Ammon's horn (tissue), 1 donor: Measurements from ENCODE around the gene LANCL1.

ENCODE experiments used
- DNase-seq: peaks from one replicate; pipeline ENCODE4 v3.0.0-alpha.2; 2016; ENCODE audit warnings: low spot score

LANCL1 gene, protein sequence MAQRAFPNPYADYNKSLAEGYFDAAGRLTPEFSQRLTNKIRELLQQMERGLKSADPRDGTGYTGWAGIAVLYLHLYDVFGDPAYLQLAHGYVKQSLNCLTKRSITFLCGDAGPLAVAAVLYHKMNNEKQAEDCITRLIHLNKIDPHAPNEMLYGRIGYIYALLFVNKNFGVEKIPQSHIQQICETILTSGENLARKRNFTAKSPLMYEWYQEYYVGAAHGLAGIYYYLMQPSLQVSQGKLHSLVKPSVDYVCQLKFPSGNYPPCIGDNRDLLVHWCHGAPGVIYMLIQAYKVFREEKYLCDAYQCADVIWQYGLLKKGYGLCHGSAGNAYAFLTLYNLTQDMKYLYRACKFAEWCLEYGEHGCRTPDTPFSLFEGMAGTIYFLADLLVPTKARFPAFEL

DNA sequence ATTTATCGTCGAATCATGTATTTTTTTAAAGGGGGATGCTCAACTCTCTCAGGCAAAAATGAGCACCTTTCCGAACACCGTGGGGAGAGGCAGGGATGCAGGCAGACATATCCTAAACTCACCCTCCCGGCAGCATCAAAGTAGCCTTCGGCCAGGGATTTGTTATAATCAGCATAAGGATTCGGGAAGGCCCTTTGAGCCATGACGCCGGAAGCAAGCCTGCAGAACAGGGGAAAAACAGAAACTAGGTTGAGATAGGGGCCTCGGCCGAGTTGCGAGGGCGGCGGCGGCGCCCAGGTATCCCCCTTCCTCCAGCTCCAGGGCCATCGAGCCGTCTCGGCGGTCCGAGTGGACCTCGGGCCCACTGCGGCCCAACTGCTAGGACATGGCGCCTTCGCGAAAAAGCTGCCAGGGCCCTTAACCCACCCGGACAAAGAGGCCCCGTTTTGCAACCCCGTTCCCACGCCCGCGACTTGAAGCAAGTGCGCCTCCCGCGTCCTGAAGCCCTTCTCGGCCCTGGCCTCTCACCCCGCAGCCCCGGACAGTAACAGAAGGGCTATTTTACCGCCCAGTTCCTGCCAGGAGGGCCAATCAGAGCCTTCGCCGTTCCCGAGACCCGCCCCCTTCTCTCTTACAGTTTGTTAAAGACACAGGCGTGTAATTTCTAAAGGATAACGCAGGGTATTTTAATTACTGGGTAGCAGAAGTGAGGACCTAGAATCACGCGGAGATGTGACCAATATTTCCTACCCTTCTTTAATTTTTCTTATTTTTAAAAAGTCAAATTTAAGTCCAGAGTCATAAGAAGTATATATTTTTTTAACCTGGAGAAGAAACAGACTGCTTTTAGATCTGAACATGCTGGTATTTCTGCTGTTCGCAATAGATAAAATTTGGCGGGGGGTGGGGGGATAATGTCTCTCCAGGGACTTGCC, at the start of gene LANCL1:
Gene LANCL1 (minus strand): TSS at position 566 of the 935 bp plus-strand sequence. CDS start 363 bp downstream, at position 203.
- DNase-seq = peak; percentile 98

- no peak for DNase-seq
Measured at GRCh38 chr2:210524533-210524932, 48.0 kb upstream of the LANCL1 start.

- no peak for DNase-seq
Measured at GRCh38 chr2:210523650-210524289, 47.2 kb upstream of the LANCL1 start.

DNA sequence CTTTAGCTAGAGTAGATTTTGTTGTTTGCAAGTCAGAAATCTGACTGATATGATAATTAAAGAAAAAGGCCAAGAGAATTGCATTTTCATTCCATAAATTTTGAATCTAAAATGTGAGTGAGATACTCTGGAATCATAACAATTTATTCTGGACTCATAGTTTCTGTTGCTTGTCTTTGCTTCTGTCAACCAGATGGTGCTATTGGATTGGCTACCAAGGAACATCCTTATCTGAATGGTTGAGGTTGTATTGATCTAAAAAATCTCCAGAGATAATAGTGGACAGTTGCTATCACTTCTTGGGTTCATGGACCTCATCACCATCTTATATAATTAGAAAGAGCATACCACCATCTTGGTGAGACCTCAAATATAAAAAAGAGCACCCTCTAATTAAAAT, 45.8 kb upstream of the LANCL1 start:
- no peak for DNase-seq

DNA sequence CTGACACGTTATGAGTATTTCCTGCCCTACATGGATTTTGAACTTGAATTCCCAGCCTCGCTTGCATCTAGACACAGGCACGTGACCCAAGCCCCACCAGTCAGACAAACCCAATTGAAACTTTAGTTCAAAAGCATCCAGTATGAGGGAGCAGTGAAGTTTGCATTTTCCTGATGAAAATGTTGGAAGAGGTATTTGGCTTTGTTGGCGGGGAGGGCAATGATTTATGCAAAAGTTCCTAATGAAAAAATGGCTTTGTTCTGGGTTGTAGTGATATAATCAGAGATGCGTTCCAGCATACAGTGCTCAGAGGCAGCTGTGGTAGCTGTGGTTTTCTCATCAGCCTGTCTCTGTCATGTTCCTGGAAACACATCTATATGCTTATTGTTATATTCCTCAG, 43.0 kb upstream of the LANCL1 start:
- DNase-seq = peak; percentile 54

DNA sequence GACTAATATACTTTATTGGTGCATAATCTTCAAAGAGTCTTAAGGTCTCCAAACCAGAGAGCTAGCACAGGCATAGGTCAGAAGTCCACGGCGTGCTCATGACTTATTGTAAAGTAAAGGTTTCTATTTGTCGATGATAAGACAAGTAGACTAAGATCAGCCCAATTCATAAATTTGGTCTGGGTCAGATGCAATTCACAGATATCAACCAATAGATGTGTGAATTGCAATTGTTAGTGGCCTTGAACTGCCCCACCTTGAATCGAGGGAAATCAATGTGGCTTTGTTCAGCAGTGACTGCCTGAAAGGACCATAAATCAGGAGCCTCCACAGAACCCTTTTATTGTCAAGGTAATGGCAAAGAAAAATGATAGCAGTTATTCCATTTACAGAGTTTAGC, 40.7 kb upstream of the LANCL1 start:
- no peak for DNase-seq

DNA sequence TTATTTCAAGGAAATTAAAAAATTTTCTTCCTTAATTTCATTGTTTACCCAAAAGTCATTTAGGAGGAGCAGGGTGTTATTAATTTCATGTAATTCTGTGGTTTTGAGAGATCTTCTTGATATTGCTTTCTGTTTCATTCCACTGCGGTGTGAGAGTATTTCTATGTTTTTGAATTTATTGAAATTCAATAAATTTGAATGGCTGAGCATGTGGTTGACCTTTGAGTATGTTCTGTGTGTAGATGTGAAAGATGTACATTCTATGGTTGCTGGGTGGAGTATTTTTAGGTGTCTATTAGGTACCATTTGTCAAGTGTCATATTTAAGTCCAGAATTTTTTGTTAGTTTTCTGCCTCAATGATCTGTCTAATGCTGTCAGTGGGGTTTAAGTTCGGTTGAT, 39.4 kb upstream of the LANCL1 start:
- no peak for DNase-seq

GRCh38 chr2:210503725-210504191, 27.2 kb upstream of the LANCL1 start:
- peak; percentile 96 for DNase-seq

GRCh38 chr2:210503001-210503623, 26.6 kb upstream of the LANCL1 start:
- DNase-seq = peak; percentile 85

DNA sequence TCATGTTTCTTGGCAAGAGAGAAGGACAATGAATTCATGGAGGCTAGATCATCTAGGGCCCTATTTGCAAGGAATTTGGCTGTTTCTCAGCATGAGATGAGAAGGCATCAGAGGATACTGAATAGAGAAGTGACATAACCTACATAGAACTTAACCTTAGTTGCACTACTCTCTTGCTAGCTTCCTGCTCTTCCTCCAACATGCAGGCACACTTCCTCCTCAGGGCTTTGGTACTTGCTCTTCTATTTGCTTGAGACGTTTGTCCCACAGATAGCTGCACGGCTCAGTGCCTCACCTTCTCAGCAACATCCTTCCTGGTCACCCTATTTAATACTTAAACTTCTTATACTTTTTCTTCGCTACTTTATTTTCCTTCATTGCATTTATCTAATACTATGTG, 20.0 kb upstream of the LANCL1 start:
- DNase-seq = no peak

GRCh38 chr2:210493528-210493927, 17.0 kb upstream of the LANCL1 start:
- DNase-seq = no peak

DNA sequence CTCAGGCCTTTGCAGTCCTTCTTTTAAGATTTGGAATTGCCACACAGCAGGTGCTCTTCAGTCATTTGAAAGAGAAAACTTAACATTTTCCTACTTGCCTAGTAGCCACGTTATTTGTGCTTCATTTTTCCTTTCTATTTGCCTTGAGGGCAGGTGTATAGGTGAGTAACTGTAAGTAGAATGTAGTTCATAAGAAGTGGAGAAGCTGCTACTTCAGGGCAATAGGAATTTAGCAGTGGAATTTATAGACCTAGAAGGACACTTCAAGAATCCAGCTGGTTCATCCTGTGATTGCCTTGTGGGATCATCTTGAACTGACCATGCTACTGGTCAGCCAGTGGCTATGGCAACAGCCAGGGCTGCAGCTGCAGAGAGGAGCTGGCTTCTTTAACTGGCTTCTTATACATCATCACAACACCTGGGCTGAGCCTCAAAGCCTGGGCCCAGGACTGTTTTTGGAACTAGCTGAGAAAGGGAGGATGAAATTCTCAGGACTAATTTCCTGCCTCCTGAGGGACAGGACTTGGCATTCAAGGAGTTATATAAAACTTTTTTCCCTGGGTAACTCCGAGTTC, 5.1 kb upstream of the LANCL1 start:
- no peak for DNase-seq

DNA sequence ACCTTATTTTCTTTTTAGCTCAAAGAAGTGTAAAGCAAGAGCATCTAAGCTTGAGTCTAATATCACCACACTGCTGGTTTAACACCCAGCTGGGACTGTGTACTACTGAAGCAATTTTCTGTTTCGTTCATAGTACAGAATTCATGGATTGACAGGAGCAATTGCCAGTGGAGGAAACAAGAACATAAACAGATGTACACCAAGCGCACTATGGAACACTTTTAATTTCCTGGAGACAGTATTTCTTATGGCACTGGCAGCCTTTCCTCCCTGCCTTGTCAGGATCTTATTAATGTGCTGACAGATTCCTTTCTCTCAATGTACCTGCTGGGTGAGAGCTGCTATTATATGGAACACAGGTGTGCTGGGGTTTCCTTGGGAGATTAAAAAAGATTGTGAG, 4.2 kb upstream of the LANCL1 start:
- no peak for DNase-seq

DNA sequence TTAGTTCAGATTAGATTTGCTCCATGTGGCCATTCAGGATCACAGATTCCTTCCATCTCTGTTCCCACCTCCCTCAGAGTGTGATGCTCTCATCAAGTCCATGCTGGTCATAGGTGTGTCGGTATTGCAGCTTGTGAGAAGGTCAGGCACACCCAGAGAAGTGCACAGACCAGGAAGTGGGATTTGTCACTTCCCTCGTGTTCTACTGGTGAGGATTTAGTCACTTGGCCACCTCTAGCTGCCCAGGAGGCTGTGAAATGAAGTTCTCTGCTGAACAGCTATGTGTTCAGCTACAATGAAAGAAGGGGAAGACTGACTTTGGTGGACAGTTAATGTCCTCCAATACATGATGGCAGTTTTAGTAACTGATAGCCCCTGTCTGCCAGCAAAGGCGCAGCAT, 3.5 kb upstream of the LANCL1 start:
- DNase-seq = no peak

DNA sequence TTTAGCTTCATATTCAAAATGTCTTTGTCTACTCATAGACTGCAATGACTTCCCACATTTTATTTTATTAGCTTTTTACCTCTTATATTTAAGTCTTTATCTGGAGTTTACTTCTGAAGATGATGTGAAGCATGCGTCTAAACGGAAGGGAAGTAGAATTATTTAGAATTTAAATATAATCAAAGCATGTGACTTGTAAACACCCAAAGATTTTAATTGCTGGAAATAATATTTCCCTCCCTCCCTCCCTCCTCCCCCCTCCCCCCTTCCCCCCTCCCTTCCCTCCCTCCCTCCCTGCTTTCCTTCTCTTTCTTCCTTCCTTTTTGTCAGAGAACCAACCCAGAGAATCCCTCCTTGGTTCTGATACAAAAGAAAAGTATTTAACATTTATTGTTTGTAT, 2.1 kb upstream of the LANCL1 start:
- no peak for DNase-seq

DNA sequence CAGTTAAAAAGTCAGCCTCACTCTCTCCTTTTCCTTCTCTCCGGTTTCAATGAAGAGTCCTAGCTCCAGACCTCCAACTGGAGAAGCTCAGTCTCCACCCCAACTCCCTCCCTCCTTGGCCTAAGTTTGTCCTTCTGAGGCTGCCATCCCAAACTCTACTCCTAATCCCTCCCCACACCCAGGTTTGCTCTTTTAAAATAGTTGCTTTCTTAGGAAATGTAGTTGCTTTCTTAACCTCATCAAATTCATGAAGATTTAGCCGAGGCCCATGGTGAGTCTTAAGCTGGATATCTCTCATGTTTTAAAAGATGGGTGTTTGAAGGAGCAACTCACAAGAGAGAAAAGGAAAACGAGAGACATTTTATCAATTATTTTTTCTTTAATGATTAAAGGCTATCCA, 937 bp upstream of the LANCL1 start:
- no peak for DNase-seq

- DNase-seq = no peak
Measured at GRCh38 chr2:210475706-210476105, 853 bp downstream of the LANCL1 start.

DNA sequence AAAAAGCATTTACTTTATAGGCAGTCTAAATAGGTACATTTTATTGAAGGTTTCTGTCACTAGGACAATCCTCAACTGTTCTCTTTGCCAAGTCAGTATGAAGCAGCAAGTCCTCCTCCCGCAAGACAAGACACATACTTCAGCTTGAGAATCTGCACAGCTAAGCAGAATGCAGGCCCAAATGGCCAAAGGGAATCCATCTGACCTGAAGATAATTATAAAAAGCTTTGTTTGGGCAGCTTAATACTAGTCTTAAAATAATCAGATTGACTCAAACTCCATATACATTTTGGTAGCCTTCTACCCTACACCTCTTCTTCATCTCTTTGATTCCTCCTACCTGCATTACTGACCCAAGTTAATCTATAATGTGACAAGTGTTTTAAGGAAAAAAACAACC, 1.8 kb downstream of the LANCL1 start:
- DNase-seq = no peak

GRCh38 chr2:210461401-210461800, 15.2 kb downstream of the LANCL1 start:
- DNase-seq = no peak

DNA sequence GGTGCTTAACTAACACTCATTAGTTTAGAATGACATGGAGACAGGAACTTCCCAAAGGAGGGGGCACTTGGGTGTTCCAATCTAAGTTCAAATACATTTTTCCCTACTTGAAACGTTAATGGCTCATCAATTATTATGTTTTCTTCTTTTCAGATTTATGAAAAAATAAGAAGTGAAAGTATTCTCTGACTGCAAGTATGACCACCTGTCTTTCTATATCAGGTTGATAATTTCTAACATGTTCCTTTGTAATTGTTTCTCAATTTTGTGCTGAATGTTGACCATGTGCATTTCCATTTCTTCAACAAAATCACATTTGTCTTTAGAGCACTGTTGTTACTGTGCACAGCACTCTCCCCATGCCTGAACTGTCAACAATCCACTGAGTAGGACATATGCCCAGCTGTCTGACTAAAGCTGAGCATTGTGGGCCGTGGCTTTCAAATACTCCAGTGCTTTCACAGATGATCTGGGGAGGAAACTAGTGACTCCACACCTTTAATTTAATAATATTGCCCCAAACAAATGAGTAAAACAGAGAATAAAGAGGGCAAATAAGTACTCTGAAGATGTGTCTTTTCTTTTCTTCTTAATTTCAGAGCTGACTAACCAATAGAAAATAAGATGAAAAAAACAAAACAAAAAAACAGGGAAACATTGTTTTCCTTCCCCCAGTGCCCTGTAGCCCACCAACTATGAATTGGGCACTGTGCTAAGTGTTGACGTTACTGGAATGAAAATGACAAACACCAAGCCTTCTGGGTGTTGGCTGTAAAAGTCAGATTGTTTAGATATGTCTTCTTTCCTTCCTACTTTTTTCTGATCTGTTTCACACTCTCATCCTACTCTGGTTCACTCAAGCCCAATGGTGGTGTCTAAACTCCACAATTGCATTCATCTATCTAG, 16.0 kb downstream of the LANCL1 start:
- peak; percentile 88 for DNase-seq

DNA sequence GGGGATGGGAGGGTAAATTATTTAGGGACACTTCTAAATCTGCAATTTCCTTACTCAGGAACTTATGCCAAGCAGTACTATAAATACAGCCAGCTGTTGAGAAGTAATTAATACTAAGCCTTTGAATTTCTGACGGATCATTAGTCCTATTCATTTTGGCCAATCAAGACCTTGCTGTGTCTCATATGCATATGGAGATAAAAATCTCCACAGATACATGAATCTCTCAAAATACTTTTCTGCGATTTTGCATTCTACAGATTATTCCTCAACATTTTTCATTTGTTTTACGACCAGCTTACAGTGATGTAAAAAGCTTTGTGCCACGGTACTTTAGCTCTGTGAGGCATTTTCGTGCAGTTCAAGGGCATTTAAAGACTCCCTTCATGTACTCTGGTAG, 16.7 kb downstream of the LANCL1 start:
- DNase-seq = no peak
